Aorta (tissue), 5 donors: ENCODE measurements around the gene CHMP1B. TPM values are rescaled to one million over a fixed set of nuclear protein-coding genes. Genes with fewer than 3 reads are reported as not detected.

ENCODE experiments used
- ATAC-seq: fragments of 200-7000 bp; cut with Tn5 transposase; one replicate; pipeline ENCODE4 v1.9.1; 2022; ENCODE audit warnings: moderate library complexity; ENCODE audit not compliant: low FRiP score
- DNase-seq, 2 donors: peaks; one replicate each; pipeline ENCODE4 v3.0.0-alpha.2; 2020
- H3K27ac ChIP-seq, 2 donors: one replicate each; pipeline ENCODE4 v1.5.1; 2013; ENCODE audit warnings: low read length in 2 of 2, mild to moderate bottlenecking in 2 of 2, moderate library complexity in 2 of 2, control low read depth in 1 of 2, inconsistent platforms in 1 of 2, low read depth in 1 of 2
- H3K27me3 ChIP-seq, 2 donors: one replicate each; pipeline ENCODE4 v1.6.1; 2013; ENCODE audit warnings: control low read depth in 1 of 2, low read length in 1 of 2, mild to moderate bottlenecking in 1 of 2, moderate library complexity in 1 of 2; ENCODE audit not compliant: insufficient read depth in 2 of 2, control insufficient read depth in 1 of 2
- H3K36me3 ChIP-seq, 2 donors: one replicate each; pipeline ENCODE4 v1.6.1; 2013; ENCODE audit warnings: control low read depth in 1 of 2, low read length in 1 of 2, mild to moderate bottlenecking in 1 of 2; ENCODE audit not compliant: insufficient read depth in 2 of 2, control insufficient read depth in 1 of 2
- H3K4me1 ChIP-seq, 2 donors: one replicate each; pipeline ENCODE4 v1.6.1; 2013; ENCODE audit warnings: low read length in 2 of 2, control low read depth in 1 of 2, mild to moderate bottlenecking in 1 of 2, moderate library complexity in 1 of 2; ENCODE audit not compliant: insufficient read depth in 2 of 2, control insufficient read depth in 1 of 2
- H3K4me3 ChIP-seq, 2 donors: one replicate each; pipeline ENCODE4 v1.5.1; 2013; ENCODE audit warnings: low read length in 2 of 2, control low read depth in 1 of 2, mild to moderate bottlenecking in 1 of 2
- H3K9me3 ChIP-seq: one replicate; pipeline ENCODE4 v1.6.1; 2013; ENCODE audit warnings: mild to moderate bottlenecking, low read length; ENCODE audit not compliant: control insufficient read depth
- WGBS, 2 donors: extraction: QIAGEN DNeasy Blood & Tissue Kit; methylation state at CpG; one replicate each; pipeline ENCODE4 v1.1.7; 2013; 5-methylcytosine and 5-hydroxymethylcytosine counted together
- intact Hi-C, 2 donors: fragments of 100-400 bp; cut with DNase I; formaldehyde crosslinking; loops; one replicate each; pipeline versions ENCODE4 v1.14.2 to v1.15.0; 2022
- long read RNA-seq, 2 donors: library from polyadenylated mRNA; unstranded; transcript quantifications; one replicate each; pipeline ENCODE4 v2.0.0, GENCODE V29; 2020 to 2021
- polyA plus RNA-seq, 2 donors: library from polyadenylated mRNA; stranded (reverse); fragments of 200-250 nt; gene quantifications; one replicate each; pipeline ENCODE4 v1.2.3, GENCODE V29; 2013
- total RNA-seq, 2 donors: library from RNA; stranded (reverse); fragmentation: NEBNext Ultra II Directional; extraction: Animal tissue kit (Norgen Biotek cat#: 25700); gene quantifications; one replicate each; pipeline ENCODE4 v1.2.1, GENCODE V29; 2021
- donor health status: healthy with polysubstance abuse.
- donor health status: Bipolar disorder and iron deficiency.
- donor health status: DM: no; HTN: no; CAD: no.
- donor health status: DM: no; HTN: no; CAD: no.
- donor health status: DM: yes; HTN: yes; CAD: no.

Gene CHMP1B, protein sequence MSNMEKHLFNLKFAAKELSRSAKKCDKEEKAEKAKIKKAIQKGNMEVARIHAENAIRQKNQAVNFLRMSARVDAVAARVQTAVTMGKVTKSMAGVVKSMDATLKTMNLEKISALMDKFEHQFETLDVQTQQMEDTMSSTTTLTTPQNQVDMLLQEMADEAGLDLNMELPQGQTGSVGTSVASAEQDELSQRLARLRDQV
- total RNA-seq (10 to 100 TPM; 33.0 to 42.8 TPM), polyA plus RNA-seq (10 to 100 TPM; 34.1 to 38.5 TPM)
- long read RNA-seq, donor 1, transcript CHMP1B-201 (1 exons, 3,054 nt): major isoform, 65 of 65 reads
- long read RNA-seq, donor 1, partial matches to known transcripts: 0 of 65 reads
- long read RNA-seq, donor 1, other reads (novel, unspliced or antisense): 0 of 65 reads
- long read RNA-seq, donor 2, transcript CHMP1B-201 (1 exons, 3,054 nt): major isoform, 12 of 12 reads
- long read RNA-seq, donor 2, partial matches to known transcripts: 0 of 12 reads
- long read RNA-seq, donor 2, other reads (novel, unspliced or antisense): 0 of 12 reads

- 0% methylated on average over 53 of the region's 53 CpGs for WGBS, 2 donors
- H3K4me1 ChIP-seq: peaks cover 0 to 2% of the 10 kb centered on the region in 2 donors
- peak within 1 kb of the TSS; percentile 95 to 99 for H3K27ac ChIP-seq
- ATAC-seq (peak; percentile 99), DNase-seq (peak; percentile 99 to 100)
- peak within 1 kb of the TSS; percentile 94 to 100 for H3K4me3 ChIP-seq
- no peaks in the 10 kb centered on the region for H3K27me3 ChIP-seq
- H3K9me3 ChIP-seq: no peaks in the 10 kb centered on the region
- no peaks in the 10 kb centered on the region for H3K36me3 ChIP-seq
- intact Hi-C loops: loop anchor here (2.0 to 10.0 kb wide), 3 partner anchors 56 to 196 kb away; partner anchors contain the start of gene MPPE1 (in 2 of the 2)
Measured at GRCh38 chr18:11851146-11851805, at the start of gene CHMP1B. Gene CHMP1B, plus strand, starts transcription at chr18:11851413. Its CDS starts 99 bp downstream, at chr18:11851512.

DNA sequence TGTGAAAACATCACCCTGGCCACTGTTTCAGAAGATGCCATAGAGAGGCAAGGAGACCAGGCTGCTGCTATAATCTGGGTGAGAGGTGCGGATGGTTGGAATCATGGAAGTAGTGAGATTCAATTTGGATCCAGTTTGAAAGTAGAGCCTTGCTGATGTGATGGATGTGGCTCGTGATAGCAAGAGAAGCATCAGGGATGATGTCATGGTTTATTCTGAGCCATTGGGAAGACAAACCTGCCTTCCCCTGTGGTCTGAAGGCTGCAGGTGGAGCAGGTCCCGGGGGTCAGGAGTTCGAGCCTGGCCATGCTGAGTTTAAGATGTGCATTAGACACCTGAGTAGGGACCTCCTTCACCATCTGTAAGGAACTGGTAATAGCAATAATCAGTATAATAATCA is 49.6 kb upstream of the CHMP1B start:
- DNase-seq: no peak
- Histone ChIP-seq H3K36me3 (no peaks in the 10 kb centered on the region), H3K27ac (no peak overlapping the region), H3K27me3 (no peaks in the 10 kb centered on the region), H3K4me3 (no peak overlapping the region), H3K9me3 (no peaks in the 10 kb centered on the region), H3K4me1 (no peaks in the 10 kb centered on the region)
- intact Hi-C loops: no loop called here
- ATAC-seq: no peak
- WGBS, 2 donors: 86 to 90% methylated on average over 4 of the region's 4 CpGs

GRCh38 chr18:11802158-11802557 is 49.1 kb upstream of the CHMP1B start:
- H3K27ac ChIP-seq: no peak overlapping the region
- no peaks in the 10 kb centered on the region for H3K27me3 ChIP-seq
- H3K9me3 ChIP-seq: no peaks in the 10 kb centered on the region
- no peaks in the 10 kb centered on the region for H3K4me1 ChIP-seq
- no peak for ATAC-seq
- no peak for DNase-seq
- 91 to 92% methylated on average over 6 of the region's 6 CpGs for WGBS, 2 donors
- H3K4me3 ChIP-seq: no peak overlapping the region
- intact Hi-C loops: no loop called here
- no peaks in the 10 kb centered on the region for H3K36me3 ChIP-seq

- no peak for ATAC-seq
Measured at GRCh38 chr18:11802586-11802985, 48.6 kb upstream of the CHMP1B start.

GRCh38 chr18:11807233-11807632 is 44.0 kb upstream of the CHMP1B start:
- no peaks in the 10 kb centered on the region for H3K4me1 ChIP-seq
- DNase-seq (no peak), ATAC-seq (no peak)
- no peaks in the 10 kb centered on the region for H3K27me3 ChIP-seq
- intact Hi-C loops: no loop called here
- H3K9me3 ChIP-seq: no peaks in the 10 kb centered on the region
- 91 to 92% methylated on average over 7 of the region's 7 CpGs for WGBS, 2 donors
- no peak overlapping the region for H3K27ac ChIP-seq
- H3K36me3 ChIP-seq: no peaks in the 10 kb centered on the region
- H3K4me3 ChIP-seq: no peak overlapping the region

More at GRCh38 chr18:11802586-11802985, 48.6 kb upstream of the CHMP1B start:
- no peak for DNase-seq
- Histone ChIP-seq H3K27me3 (no peaks in the 10 kb centered on the region), H3K36me3 (no peaks in the 10 kb centered on the region), H3K27ac (no peak overlapping the region), H3K4me1 (no peaks in the 10 kb centered on the region), H3K9me3 (no peaks in the 10 kb centered on the region), H3K4me3 (no peak overlapping the region)
- intact Hi-C loops: no loop called here
- 84 to 90% methylated on average over 10 of the region's 10 CpGs for WGBS, 2 donors

- Histone ChIP-seq H3K4me1 (no peaks in the 10 kb centered on the region), H3K27me3 (no peaks in the 10 kb centered on the region), H3K9me3 (no peaks in the 10 kb centered on the region), H3K4me3 (no peak overlapping the region), H3K36me3 (no peaks in the 10 kb centered on the region), H3K27ac (no peak overlapping the region)
- intact Hi-C loops: no loop called here
- no peak for ATAC-seq
- DNase-seq: no peak
- WGBS, 2 donors: 28 to 39% methylated on average over 11 of the region's 11 CpGs
Measured at GRCh38 chr18:11808001-11808855, 43.0 kb upstream of the CHMP1B start.

GRCh38 chr18:11809895-11810294 is 41.3 kb upstream of the CHMP1B start:
- H3K9me3 ChIP-seq: no peaks in the 10 kb centered on the region
- H3K27me3 ChIP-seq: no peaks in the 10 kb centered on the region
- intact Hi-C loops: no loop called here
- 95 to 97% methylated on average over 6 of the region's 6 CpGs for WGBS, 2 donors
- no peaks in the 10 kb centered on the region for H3K36me3 ChIP-seq
- no peaks in the 10 kb centered on the region for H3K4me1 ChIP-seq
- no peak overlapping the region for H3K4me3 ChIP-seq
- no peak for DNase-seq
- no peak overlapping the region for H3K27ac ChIP-seq
- no peak for ATAC-seq

GRCh38 chr18:11810379-11810778 is 40.8 kb upstream of the CHMP1B start:
- no peak for DNase-seq
- WGBS, 2 donors: 87 to 88% methylated on average over 3 of the region's 3 CpGs
- no peak for ATAC-seq
- Histone ChIP-seq H3K4me3 (no peak overlapping the region), H3K27me3 (no peaks in the 10 kb centered on the region), H3K36me3 (no peaks in the 10 kb centered on the region), H3K9me3 (no peaks in the 10 kb centered on the region), H3K27ac (no peak overlapping the region), H3K4me1 (no peaks in the 10 kb centered on the region)
- intact Hi-C loops: no loop called here
